AG04449 (cell line): ENCODE data around the gene DIS3L.

ENCODE experiments used
- CTCF ChIA-PET: fragments of 350-600 bp; formaldehyde crosslinking; extraction: SDS; loops from one replicate; lab custom pipeline; 2021; ENCODE audit warnings: antibody characterized with exemption; lab: Yijun Ruan, JAX
- POLR2A ChIA-PET: fragments of 400-600, 350-600 bp; formaldehyde crosslinking; extraction: SDS; loops from one replicate; lab custom pipeline; 2020; ENCODE audit warnings: antibody characterized with exemption, inconsistent platforms; lab: Yijun Ruan, JAX
- DNase-seq: peaks from one replicate; pipeline ENCODE4 v3.0.0-alpha.2; 2010; ENCODE audit warnings: low read depth, low spot score
- H3K4me3 ChIP-seq: 2 replicates; pipeline ENCODE4 v1.5.1; 2011; ENCODE audit warnings: low read depth, mild to moderate bottlenecking, control low read depth, low read length
- TF ChIP-seq, protein P1 (sequence below): IDR thresholded peaks from one replicate; pipeline ENCODE4 v1.5.1; 2011; ENCODE audit warnings: mild to moderate bottlenecking, moderate library complexity, low read length, control low read depth, inconsistent platforms; ENCODE audit not compliant: insufficient read depth; ENCODE audit errors: missing control alignments

The DIS3L gene

DNA sequence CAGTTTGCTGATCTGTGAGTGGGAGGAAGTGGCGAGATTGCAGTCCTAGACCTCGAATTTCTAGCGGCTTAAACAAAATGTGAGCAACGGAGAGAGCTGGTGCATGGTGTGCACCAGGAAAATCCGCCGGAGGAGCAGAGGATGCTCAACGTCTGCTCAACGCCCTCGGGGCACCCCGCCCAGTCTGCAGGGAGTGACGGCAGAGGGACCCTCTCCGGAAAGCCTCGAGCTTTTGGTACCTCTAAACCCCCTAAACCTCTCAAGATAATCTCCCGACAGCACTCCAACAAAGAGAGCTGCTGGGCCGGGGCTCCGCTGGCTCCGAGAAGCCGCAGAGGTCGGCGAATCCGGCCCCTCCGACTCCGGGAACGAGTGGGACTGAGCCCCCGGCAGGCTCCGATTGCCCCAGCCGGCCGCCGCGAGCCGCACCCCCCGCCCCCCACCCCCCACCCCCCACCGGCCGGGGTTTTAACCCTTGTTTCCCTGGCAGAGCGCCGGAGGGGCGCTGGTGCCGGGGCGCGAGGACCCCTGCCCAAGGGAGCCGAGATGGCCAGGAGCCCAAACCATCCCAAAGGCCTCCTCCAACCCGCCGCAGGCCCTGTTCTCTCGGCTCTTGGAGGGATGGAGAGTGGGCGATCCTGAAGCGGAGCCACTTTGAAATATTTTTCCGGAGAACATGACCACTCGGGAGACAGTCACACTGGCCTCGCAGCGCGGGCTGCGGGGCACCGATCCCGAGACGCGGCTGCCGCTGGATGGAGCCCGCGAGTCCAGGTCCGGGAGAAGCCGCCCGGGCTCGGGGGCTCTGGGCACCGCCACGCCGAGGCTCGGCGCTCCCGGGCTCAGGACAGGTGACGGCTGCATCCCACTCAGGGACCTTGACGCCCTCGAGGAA is 41.3 kb upstream of the DIS3L start:
- DNase-seq, result no peak
- TF ChIP-seq, protein P1, sequence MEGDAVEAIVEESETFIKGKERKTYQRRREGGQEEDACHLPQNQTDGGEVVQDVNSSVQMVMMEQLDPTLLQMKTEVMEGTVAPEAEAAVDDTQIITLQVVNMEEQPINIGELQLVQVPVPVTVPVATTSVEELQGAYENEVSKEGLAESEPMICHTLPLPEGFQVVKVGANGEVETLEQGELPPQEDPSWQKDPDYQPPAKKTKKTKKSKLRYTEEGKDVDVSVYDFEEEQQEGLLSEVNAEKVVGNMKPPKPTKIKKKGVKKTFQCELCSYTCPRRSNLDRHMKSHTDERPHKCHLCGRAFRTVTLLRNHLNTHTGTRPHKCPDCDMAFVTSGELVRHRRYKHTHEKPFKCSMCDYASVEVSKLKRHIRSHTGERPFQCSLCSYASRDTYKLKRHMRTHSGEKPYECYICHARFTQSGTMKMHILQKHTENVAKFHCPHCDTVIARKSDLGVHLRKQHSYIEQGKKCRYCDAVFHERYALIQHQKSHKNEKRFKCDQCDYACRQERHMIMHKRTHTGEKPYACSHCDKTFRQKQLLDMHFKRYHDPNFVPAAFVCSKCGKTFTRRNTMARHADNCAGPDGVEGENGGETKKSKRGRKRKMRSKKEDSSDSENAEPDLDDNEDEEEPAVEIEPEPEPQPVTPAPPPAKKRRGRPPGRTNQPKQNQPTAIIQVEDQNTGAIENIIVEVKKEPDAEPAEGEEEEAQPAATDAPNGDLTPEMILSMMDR, result peak; percentile 82
- CTCF ChIA-PET, result interaction anchor here (0.6 to 3.2 kb wide), 7 partner anchors 8 to 315 kb away, joined by 3 to 14 read pairs (median 5); no protein-coding TSS in a partner anchor
- POLR2A ChIA-PET, result no interaction called here
- peak overlapping the region; percentile 52 for H3K4me3 ChIP-seq

DNA sequence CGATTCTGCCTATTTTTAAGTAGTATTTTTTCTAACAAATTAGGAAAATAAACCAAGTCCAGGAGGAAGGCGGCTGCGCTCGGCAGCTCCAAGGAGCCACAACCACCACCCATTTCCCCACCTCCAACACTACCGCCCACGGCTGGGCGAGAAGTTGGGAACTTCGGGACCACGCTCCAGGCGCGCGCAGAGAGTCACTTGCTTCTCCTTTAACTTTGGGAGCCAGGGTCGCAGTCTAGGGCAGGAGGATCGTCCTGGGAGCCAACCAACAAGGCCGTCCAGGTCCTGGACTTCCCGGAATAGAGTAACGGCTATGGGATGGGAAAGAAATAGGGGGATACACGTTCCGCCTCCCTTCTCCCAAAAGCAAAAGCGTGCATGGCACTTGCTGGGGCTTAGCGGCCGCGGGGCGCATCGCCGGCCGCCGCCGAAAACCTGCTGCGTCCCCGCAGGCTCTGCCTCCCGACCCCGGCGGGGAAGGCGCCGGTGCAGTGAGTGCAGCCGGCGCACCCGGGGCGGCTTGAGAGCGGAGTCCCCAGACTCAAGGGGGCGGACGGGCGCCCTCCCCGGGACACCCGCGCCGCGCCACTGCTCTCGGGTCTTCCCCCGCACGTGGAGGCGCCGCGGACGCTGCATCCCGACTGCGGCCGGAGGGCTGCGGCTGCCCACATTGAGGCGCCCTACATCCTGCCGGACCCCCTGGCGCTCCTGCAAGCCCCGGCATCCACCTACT is 40.5 kb upstream of the DIS3L start:
- DNase-seq, result no peak
- CTCF ChIA-PET, result interaction anchor here (0.6 to 3.2 kb wide), 6 partner anchors 9 to 315 kb away, joined by 3 to 14 read pairs (median 4); no protein-coding TSS in a partner anchor
- POLR2A ChIA-PET, result no interaction called here
- TF ChIP-seq, protein P1, result no peak
- peak overlapping the region; percentile 52 for H3K4me3 ChIP-seq

DNA sequence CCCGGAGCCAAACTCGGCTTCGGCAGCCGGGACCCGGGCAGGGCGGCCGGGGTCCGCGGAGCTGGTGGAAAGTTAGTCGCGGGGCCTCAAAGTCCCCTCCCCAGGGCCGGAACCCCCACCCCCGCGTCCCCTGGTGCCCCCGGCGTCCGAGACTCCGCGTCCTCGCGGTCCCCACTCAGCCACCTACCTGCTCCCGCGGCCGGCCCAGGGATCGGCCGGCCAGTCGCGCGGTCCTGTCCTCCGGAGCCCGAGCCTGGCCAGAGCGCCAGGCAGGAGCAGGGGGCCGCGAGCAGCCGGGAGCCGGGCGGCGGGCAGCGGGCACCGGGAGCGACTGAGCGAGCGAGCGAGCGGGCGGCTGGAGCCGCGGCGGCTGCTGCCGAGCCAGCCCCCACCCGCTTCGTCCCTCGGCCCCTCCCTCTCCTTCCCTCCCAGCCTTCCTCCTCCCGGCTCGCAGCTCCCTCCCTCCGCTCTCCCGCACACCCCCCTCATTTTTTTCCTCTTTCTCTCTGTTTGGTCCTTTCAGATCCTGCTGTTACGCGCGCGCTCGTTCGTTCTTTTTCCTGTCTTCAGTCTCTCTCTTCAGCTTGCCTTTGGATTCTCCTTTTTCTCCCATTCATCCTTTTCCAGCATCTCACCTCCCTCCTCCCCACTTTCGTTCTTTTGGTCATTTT is 39.8 kb upstream of the DIS3L start, which contains the start of gene MEGF11:
TSS of gene MEGF11 (minus strand) at position 333 of the 671 bp plus-strand sequence. CDS start 125,347 bp downstream, outside the sequence.
- ChIA-PET POLR2A (no interaction called here), CTCF (interaction anchor here (1.0 kb wide), 1 partner anchor 245 kb away, joined by 3 read pairs; no protein-coding TSS in a partner anchor)
- H3K4me3 ChIP-seq, result peak within 1 kb of the TSS; percentile 52
- TF ChIP-seq, protein P1, result no peak
- no peak for DNase-seq

DNA sequence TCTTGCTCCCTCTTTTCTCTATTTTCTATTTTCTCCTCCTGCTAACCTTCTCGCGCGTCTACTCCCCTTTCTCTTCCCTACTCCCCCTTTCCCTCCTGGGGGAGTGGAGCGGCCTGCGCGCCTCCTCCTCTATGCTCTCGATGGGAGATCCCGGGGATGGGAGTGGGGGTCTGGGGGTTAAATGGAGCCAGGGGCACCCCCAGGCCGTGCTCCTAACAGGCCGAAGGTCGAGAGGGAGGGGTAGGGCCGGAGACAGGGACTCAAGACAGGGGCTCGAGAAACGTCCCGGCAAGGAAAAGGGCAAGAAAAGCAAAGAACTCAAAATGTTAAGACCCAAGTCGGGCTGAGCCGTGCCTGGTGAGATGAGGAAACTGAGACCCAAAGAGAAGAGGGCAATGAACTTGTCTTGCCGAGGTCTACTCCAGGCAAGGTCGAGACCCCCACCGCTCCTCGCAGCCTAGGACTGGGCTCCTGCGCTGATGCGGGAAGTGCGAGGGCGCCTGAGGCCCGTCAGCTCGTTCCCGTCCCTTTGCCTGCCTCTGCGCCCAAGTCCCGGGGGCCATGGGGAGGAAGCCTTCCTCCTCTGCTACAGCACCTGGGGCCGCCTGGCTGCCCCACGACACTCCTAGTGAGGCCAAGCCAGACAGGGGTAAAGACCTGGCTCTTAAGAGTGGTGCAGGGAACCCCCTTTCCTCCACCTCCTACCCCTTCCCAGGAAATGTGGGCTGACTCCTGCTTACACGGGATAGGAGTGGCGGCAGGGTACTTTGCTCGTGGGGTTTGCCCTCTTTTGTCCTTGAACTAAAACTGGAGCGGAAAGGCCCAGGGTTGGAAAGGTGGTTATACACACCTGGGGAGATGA is 39.0 kb upstream of the DIS3L start:
- DNase-seq, result no peak
- peak overlapping the region; percentile 52 for H3K4me3 ChIP-seq
- POLR2A ChIA-PET, result no interaction called here
- CTCF ChIA-PET, result no interaction called here
- TF ChIP-seq, protein P1, result no peak

DNA sequence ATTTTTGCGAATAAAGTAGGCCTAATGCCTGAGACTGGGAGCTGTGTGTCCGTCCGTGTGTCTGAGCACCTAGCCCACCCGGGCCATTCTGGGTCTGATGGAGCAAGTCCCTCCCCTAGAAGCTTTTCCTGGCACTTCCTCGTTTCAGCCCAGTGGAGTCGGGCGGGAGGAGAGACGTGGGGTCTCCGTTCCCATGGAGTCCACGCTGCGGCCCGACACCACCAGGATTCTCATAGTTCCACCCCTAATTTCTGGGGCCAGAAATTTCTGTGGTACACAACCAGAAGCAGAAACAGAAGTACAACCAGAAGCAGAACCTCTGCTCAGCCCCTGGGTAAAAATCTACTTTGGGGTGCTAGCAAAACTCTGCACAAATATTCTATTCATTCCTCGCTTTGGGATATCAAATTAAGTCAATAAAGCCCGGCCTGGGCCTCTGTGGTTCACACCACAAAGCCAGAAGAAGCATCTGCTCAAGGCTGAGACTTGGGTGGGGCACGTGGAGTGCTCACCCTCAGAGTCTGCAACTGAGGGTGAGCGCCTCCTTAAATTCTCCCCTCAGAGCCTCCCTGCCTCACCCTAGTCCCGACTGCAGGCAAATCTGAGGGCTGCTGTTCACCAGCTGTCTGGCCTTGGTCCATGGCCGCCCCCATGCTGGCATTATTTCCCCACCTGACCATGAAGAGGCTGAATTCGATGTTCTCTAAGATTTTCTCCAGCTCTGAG is 38.3 kb upstream of the DIS3L start:
- TF ChIP-seq, protein P1, result no peak
- DNase-seq, result no peak
- CTCF ChIA-PET, result no interaction called here
- no peak overlapping the region for H3K4me3 ChIP-seq
- POLR2A ChIA-PET, result no interaction called here
